Ramos (cell line): Measurements from ENCODE around the gene ANKRD31.
"Not testable (repeated sequence)": the region's sequence is repeated elsewhere in the genome, so short reads cannot be mapped to it uniquely, and the experiment has no call there.

Experiments
- in situ Hi-C: fragments of 300-500 bp; cut with MboI; formaldehyde crosslinking; loops from one replicate; pipeline ENCODE4 v1.14.3; 2022; ENCODE audit warnings: low sequenced_read_pairs; ENCODE audit not compliant: unreplicated experiment

The ANKRD31 gene

DNA sequence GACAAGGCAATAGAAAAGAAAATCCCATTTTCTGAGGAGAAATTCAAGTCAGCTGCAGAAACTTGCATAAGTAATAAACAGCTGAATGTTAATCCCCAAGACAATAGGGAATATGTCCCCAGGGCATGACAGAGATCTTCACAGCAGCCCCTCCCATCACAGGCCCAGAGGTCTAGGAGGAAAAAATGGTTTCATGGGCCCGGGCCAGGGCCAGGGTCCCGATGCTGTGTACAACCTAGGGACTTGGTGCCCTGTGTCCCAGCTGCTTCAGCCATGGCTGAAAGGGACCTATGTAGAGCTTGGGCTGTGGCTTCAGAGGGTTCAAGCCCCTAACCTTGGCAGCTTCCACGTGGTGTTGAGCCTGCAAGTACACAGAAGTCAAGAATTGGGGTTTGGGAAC, 75.2 kb downstream of the ANKRD31 start:
- in situ Hi-C loops, result not testable (repeated sequence)

DNA sequence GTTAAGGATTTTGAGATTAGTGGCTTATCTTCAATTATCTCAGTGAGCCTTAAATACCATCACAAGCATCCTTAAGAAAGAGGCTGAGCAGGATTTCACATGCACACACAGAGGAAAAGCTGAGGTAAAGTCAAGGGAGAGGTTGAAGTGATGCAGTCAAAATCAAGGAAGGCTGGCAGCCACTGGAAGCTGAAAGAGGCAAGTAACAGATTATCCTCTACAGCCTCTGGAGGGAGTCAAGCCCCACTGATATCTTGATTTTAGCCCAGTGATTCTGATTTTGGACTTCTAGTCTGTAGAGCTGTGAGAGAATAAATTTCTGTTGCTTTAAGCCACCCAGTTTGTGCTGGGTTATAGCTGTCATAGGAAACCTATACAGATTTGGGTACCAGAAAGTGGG, 80.1 kb downstream of the ANKRD31 start:
- in situ Hi-C loops, result no loop called here

DNA sequence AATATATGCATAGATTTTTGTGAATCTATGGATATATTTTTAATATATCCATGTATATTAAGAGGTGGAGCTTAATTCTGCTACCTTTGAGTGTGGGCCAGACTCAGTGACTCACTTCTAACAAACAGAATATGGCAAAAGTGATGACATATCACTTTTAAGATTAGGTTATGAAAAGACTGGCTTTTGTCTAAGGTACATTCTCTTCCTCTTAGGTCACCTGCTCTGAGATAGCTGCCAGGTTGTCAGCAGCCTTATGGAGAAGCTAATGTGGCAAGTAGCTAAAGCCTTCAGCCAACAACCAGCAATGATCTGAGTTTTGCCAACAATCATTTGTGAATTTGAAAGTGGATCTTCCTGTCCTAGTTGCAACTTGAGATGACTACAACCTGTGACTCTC, 83.8 kb downstream of the ANKRD31 start:
- in situ Hi-C loops, result no loop called here

DNA sequence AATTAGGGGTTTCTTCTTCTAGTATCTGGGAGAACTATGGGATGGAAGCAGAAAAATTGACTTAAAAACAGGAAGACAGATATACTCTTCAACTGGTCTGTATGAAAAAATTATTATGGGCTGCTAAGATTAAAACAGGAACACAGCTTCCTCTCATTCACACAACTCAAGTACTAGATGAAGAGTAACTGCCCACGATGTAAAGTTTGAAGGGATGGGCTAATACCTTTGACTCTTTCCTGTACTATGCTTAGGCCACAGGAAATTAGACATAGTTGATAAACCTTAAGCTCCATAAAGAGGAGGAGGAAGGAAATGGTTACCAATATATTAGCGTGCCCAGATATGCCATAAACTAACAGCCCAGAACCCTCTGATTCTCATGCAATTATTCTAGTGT, 88.6 kb downstream of the ANKRD31 start:
- in situ Hi-C loops, result no loop called here

DNA sequence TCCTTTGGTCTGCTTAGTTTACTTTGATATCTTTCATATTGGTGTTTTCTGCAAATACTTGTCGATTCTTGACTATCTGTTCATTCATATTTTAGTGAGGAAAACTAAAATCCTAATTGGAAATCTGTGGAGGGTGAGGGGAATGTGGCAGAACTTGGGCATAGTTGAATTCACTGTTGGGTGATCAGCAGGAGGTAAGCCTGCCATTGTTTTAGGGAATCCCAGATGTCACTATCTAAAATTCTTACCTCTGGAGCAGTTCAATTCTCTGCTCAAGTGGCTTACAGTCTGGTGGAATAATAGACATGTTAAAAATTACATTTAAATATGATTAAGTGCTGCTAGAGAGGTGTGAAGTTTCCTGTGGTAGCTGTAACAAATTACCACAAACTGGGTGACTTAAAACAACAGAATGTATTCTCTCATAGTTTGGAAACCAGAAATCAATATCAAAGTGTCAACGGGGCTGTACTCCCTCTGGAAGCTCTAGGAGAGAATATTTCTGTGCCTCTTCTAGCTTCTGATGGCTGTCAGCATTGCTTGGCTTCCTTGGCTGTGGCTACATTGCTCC, 94.0 kb downstream of the ANKRD31 start:
- in situ Hi-C loops, result no loop called here

DNA sequence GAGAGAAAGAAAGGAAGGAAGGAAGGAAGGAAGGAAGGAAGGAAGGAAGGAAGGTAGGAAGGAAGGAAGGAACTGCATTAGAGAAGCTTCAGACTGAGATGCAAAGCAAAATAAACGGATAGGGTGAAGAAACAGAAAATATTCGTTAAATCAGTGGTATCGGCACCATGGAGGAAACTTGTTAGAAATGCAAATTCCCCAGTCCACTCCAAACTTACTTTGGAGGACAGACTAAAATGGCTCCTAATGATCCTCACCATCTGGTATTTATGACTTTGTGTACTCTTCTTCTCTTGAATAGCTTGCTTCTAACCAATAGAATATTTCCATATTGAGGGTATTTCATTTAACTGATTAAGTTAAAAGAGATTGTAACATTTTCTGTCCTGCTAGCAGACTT, 96.4 kb downstream of the ANKRD31 start:
- in situ Hi-C loops, result no loop called here

DNA sequence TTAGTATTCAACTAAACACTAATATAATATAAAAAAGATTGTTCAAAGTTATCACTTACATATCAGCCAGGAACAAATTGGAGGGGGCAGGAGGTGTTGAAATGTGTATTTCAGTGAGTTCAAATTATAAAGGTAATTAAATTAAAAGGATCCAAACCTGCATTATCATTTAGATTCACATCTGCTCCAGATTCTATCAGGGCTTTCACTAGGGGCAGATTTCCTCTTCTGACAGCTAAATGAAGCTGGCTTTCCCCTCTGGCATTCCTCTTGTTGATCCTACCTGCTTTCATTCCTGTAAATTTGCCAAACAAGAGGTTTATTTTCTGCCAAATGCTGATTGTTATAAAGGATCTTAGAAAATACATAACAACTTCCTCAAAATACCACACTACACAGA, 98.0 kb downstream of the ANKRD31 start:
- in situ Hi-C loops, result no loop called here

DNA sequence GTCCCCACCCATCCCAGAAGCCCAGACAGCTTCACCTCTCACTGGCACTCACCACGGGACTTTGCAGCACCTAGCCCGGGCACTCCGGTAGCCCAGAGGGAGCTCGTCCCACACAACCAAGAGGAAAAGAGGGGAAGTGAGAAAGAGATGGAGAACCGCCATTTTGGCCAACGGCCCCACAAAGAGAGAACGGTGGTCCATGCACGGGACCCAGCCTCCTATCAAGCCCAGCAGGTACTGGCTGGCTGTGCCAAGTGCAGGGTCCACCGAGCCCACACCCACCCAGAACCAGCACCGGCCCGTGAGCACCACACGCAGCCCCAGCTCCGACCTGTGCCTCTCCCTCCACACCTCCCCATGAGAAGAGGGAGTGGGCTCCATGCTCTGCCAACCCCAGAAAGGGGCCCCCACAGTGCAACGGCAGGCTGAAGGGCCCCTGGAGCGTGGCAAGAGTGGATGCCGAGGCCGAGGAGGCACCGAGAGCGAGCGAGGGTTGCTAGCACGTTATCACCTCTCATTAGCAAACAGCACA, 105.8 kb downstream of the ANKRD31 start:
- in situ Hi-C loops, result no loop called here

DNA sequence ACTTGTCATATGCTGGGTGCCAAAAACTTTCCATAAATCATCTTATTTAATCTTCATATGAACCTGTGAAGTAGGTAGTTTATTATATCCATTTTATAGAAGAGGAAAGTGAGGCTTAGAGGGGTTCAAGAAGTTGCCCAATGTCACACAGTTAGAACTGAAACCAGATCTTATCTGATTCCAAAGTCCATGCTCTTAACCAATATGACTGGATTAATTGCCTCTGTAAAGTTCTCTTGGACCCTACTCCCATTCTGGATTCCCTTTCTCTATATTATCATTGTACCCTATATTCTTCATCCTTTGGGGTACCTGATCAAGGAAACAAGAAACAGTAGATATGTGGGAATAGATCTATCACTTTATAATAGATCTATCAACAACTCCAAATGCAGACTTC, 119.8 kb downstream of the ANKRD31 start:
- in situ Hi-C loops, result no loop called here

DNA sequence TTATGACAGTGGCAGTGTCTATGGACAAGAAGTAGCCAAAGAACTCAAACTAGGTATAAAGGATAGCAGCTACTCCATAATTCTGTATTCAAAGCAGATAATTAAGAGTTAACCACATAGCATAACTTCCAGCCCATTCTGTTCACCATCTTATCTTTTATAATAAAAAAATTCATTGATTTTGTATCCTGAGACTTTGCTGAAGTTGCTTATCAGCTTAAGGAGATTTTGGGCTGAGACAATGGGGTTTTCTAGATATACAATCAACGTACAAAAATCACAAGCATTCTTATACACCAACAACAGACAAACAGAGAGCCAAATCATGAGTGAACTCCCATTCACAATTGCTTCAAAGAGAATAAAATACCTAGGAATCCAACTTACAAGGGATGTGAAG, 122.4 kb downstream of the ANKRD31 start:
- in situ Hi-C loops, result not testable (repeated sequence)

DNA sequence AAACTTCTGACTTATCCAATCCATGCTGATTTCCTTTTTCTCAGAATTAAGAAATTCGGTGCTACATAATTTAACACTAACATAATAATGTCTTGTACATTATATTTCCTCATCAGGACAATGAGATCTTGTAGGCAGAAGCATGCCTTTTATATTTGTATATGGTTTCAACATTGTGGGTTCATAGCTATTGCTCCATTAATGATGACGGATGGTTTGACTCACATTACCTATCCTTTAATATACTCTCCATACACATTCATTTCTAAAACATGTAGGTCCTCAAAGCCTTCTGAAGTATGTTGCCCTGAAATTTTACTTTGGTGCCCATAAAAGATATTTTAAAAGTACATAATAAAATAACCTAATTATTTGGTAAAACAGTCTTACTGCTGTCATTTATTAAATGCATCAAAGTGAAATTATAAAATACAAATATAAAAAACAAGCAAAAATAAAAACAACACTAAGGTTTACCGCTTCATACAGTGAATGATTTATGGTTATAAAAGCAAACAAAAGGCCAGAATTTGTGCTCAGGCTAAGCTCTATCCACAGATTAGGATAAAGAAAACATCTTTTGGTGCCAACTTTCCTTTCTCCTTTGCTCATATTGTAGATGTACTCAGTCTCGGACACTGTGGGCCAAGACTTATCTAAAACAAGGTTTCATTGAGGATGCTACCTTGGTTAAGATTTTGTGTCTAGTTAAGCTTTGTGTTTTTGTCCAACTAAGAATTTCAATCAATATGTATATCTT, 123.1 kb downstream of the ANKRD31 start:
- in situ Hi-C loops, result no loop called here

DNA sequence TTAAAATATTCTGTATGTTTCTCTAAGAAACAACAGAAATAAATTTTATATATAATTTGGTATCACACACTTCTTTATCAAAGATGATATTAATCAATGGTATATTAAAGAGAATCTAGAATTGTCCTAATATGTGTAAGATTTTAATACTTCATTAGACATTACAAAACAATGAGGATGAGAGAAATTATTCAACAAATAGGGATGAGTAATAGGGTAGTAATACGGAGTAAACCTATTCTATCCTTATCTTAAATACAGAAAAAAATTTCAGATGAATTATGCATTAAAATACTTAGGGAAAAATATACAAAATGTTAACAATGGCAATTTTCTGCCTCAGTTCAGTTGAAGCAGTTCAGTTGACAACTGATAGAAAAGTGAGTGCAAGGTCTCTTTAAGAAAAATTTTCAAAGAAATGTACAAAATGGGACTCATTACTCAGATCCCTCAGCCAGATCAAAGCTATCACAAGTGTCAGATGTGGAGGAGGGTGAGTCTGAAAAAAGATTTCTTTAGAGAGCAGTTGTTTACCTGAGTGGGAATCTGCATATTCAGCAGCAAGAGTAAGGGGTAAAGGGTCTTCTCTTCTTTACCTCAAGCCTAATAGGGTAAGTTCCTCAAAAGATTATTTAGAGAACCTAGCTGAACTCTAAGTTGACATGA, 127.6 kb downstream of the ANKRD31 start:
- in situ Hi-C loops, result no loop called here

DNA sequence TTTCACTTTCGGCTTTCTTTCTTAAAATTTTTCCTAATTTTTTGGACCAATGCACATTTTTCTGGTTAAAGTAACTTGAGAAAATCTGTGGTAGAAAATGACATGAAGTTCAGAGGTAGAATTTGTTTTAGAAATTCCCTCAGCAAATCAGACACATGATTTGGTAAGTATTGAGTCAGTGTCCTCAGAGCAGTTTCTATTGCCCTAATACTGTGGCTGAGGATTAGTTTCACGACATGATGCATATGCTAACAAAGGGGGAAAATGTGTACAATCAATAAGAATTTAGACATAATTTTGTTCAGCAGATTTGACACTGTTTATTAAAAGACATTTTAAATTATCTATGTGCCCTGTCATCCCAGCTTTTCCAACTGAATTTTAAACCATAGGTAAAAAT, 128.2 kb downstream of the ANKRD31 start:
- in situ Hi-C loops, result no loop called here

DNA sequence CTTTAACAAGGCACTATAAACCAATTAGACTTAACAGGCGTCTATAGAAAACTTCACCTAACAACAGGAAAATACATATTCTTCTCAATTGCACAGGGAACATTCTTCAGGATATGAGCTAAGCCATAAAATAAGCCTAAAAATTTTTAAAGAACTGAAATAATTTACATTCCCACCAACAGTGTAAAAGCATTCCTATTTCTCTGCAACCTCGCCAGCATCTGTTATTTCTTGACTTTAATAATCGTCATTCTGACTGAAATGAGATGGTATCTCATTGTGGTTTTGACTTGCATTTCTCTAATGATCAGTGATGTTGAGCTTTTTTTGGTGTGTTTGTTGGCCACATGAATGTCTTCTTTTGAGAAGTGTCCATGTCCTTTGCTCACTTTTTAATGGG, 140.7 kb downstream of the ANKRD31 start:
- in situ Hi-C loops, result not testable (repeated sequence)

DNA sequence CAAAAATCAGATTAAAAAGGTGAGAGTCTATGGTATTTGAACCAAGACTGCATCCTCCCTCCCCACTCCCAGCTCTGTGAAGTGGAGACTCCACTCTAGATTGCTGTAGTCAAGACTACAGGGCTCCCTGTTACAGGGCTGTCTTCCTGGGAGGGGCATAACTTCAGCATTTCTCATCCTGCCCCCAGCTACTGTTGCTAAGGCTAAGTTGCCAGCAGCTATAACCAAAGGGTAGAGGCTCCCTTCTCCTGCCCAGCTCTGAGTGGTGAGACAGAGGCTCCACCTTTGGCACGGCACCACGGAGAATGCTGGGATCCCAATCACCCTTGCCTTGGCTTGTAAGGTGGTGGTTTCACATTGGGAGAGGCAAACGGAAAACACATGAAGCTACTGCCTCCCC, 145.1 kb downstream of the ANKRD31 start:
- in situ Hi-C loops, result no loop called here

DNA sequence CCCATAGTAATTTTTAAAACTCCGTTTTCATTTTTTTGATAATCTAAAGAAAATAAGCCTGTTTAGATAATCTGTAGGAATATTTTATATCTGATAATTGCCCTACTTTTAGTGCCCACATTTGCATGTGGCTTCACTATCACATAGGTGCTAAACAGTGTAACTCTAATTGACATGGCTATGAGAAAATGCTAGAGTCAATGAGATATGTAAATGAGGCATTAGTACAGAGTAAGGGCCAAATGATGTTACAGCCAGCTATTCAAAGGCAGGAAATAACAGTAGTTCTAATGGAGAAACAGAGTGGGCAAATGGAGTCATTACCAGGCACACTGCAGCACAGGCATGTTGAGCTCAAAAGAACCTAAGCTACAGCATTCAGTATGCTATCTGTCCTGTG, 147.0 kb downstream of the ANKRD31 start:
- in situ Hi-C loops, result no loop called here

DNA sequence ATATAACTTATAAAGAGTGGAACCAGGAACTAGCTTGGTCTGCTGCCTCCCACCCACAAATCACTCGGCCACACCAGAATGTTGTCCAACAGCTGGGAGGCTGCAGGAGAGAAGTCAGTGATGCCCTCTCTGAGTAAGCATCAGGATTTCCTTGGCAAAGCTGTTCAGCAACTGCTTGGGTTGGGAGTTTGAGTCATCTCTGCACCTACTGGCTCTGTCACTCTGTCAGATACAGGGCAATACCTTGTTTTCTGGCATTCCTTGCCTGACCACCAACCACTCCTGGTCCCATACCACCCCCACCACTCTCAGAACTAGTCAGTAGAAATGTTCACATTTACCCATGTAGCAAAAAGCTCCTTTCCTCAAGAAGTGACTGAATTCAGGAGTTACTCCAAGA, 147.5 kb downstream of the ANKRD31 start:
- in situ Hi-C loops, result no loop called here

DNA sequence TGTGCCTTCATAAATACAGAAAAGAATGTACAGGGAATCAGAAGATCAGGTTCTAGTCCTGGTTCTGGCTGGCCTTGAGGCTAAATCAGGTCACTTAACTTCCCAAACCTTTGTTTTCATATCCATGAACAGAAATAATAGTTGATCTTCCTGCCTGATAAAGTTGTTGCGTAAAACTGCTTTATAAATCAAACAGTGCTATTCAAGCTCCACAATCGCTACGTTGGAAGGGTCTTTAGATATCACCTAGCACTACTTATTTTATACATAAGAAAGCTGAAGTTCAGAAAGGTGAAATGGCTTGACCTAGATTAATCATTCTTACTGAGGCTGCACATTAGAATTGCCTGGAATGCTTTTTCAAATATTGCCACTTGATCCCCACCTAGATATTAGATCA, 148.0 kb downstream of the ANKRD31 start:
- in situ Hi-C loops, result no loop called here

DNA sequence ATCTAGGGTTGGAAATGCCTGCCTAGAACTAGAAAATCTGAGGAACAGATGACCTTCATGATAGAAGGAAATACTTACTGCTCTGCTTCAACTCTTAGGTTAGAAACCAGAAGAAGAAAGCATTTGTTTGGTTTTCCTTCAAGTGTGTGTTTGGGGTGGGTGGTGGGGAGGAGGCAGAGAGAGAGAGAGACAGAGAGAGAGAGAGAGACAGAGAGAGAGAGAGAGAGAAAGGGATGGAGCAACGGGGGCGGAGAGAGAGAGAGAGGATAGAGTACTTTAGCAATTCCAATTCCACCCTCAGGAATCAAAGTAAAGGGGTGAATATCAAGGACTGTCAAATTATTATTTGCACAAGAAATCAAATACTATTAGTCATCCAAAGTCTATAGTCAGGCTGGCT, 155.2 kb downstream of the ANKRD31 start:
- in situ Hi-C loops, result no loop called here

DNA sequence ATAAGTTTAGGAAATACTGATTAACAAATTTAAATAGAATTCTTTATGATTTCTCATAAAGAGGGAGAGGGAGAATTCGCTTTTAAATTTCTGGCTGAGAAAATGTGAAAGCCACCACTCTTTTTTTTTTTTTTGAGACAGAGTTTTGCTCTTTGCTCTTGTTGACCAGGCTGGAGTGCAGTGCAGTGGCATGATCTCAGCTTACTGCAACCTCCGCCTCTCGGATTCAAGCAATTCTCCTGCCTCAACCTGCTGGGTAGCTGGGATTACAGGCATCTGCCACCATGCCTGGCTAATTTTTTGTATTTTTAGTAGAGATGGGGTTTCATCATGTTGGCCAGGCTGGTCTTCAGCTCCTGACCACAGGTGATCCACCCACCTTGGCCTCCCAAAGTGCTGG, 157.3 kb downstream of the ANKRD31 start:
- in situ Hi-C loops, result not testable (repeated sequence)

DNA sequence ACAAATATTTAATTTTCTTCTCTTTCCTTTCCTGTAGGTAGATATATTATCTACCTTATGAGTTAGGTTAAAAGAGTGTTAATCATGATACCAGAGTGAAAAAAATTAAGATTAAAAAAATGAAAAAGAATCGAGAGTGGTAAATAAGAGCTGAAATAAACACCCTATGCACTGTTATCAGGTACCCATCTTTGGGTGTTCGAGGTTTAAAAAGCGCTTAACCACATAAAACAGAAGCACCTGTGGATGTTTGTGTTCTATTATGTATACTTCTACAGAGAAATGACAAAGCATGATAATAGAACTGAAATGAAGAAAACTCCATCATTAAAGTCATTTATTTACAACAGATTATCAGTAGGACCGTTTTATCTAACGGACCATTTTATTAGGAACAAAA, 158.7 kb downstream of the ANKRD31 start:
- in situ Hi-C loops, result no loop called here

DNA sequence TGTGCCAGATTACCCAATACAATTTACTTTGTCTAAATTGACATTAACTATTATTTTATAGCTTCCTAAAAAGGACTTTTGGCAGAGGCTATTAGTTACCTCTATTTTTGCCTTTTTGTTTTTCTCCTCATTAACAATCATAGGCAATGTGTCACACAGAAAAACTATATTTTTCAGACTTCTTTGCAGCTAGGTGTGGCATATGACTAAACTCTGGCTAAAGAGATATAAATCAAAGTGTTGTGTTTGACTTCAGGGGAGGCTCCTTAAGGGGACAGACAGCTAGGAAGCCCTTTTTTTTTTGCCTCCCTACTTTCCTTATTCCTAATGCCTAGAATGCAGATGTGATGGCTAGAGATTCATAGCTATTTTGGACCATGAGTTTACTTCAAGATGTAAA, 164.6 kb downstream of the ANKRD31 start:
- in situ Hi-C loops, result no loop called here
